Measurements from ENCODE around the gene NXNL2.
A peak's percentile ranks its signal among the peaks of the same experiment; 100 is the strongest.

The NXNL2 gene

DNA sequence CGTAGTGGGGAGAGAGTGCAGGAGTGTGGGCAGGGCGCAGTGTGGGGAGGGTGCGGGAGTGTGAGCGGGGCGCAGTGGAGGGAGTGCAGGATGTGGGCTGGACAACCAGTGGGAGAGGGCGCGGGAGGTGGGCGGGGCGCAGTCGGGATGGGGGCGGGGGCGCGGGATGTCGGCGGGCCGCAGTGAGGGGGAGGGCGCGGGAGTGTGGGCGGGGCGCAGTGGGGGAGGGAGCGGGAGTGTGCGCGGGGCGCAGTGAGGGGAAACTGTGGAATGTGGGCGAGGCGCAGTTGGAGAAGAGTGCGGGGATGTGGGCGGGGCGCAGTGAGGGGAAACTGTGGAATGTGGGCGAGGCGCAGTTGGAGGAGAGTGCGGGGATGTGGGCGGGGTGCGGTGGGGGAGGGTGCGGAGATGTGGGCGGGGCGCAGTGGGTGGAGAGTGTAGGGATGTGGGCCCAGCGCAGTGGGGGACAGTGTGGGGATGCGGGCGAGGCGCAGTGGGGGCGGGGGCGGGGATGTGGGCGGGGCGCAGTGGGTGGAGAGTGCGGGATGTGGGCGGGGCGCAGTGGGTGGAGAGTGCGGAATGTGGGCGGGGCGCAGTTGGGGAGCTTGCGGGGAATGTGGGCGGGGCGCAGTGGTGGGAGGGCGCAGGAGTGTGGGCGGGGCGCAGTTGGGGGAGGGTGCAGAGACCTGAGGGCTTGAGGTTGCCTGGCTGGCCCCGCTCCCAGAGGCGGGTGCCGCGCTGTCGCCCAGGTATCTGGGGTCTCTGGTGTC is at the start of gene NXNL2:
Gene NXNL2 (plus strand): TSS at position 723 of the 770 bp plus-strand sequence. CDS start 257 bp downstream, outside the sequence.
- DNase-seq (ENCODE audit: low read depth in 1 of 2, low spot score in 1 of 2) = peak in 1 of 2 donors; percentile 19

DNA sequence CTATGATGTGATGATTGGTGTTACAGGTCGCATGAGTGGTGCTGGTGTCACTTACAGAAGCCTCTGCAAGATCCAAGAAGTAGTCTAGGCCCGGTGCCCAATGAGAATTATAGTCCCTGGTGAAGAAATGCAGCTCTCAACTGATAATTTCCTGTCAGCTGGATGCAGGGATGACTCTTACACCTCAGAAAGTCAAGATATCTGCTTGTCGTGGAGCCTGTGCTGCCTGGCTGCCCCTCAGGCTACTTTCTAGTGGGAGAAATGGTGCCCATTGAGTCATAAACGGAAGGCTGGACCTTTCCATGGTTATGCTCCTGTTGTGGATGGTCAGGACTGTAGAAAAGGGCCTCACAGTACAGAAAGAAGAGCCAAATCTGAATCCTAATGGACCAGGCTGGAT is 46.8 kb upstream of the NXNL2 start:
- no peak for DNase-seq (ENCODE audit: low read depth in 1 of 2, low spot score in 1 of 2)

GRCh38 chr9:88494983-88495721 is 39.8 kb upstream of the NXNL2 start:
- DNase-seq (ENCODE audit: low read depth in 1 of 2, low spot score in 1 of 2) = no peak

DNA sequence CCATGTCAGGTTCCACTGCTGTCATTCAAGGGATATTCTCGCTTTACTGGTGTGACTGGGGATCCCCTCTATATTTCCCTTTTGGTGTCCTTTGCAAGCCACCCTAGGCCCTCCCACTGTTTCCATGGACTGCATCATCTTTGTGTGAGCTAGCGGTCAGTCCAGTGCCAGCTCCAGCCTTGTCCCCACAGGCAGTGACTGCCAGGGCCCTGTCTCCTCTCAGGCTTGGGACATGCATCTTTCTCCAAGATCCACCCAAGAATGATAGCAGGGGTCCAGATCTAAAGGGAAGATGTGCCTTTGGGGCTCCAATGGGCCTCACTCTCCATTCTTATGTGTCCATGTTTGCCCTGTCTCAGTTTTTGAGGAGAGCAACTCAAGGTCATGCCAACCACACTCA is 37.8 kb upstream of the NXNL2 start:
- no peak for DNase-seq (ENCODE audit: low read depth in 1 of 2, low spot score in 1 of 2)

DNA sequence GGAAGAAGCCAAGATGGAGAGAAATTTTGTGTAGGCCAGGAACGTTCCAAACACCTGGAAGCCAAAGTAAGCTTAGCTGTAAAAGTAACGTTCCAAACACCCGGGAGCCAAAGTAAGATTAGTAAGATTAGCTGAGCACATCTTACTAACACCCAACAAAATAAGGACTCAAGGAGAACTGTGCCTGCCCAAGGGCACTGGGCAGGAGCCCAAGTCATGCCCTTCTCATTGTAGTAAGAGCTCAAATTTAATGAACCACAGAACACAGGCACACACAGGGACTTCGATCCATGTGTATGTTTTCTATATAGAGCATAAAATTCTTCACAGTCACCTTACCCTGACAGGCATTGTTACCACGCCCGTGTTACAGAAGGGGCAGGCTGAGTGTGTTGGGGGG is 36.1 kb upstream of the NXNL2 start:
- DNase-seq (ENCODE audit: low read depth in 1 of 2, low spot score in 1 of 2) = no peak

DNA sequence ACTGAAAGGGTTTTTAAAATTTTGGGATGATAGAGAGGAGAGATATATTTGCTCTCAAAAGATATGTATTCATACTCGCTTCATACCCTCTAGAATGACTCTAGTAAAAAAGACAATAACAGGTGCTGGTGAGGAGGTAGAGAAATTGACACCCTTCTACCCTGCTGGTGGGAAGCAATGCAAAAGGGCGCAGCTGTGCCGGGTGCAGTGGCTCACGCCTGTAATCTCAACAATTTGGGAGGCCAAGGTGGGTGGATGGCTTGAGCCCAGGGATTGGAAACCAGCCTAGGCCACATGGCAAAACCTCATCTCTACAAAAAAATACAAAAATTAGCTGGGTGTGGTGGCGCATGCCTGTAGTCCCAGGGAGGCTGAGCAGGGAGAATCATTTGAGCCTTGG is 33.9 kb upstream of the NXNL2 start:
- no peak for DNase-seq (ENCODE audit: low read depth in 1 of 2, low spot score in 1 of 2)

GRCh38 chr9:88502552-88503034 is 32.4 kb upstream of the NXNL2 start:
- DNase-seq (ENCODE audit: low read depth in 1 of 2, low spot score in 1 of 2) = no peak

GRCh38 chr9:88503081-88503844 is 31.7 kb upstream of the NXNL2 start:
- no peak for DNase-seq (ENCODE audit: low read depth in 1 of 2, low spot score in 1 of 2)

DNA sequence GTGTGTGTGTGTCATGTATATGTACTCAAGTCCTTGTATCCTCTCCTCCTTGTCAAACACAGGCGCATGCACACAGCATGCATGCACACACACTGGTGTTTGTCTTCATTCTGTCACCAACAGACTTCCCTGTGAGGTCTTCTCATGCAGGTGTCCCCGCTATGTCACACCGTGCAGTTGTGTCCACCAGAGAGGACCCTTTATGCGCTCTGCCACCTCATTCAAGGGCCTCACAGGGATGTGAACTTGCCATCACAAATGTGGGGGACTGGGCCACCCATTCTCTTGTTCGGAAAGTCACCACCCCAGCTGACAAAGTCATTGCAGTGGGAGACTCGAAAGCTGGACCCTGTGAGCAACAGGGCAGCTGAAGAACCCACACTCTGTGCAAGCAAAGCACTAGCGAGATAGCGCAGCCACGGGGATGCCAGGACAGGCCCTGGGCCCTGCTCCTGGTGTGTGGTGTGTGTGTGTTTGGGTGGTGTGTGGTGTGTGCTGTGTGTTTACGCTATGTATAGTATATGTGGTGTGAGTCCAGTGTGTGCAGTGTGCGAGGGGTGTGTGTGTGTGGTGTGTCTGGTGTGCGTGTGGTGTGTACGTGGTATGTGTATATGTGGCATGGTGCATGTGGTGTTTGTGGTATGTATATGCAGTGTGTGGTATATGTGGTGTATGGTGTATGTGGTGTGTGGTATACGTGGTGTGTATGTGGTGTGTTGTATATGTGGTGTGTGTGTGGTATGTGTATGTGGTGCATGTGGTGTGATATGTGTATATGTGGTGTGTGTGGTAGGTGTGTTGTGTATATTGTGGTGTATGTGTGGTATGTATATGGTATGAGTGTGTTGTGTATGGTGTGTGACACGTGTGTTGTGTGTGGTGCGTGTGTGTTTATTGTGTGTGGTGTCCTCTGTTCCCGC is 30.9 kb upstream of the NXNL2 start:
- DNase-seq (ENCODE audit: low read depth in 1 of 2, low spot score in 1 of 2) = no peak

GRCh38 chr9:88508326-88508725 is 26.7 kb upstream of the NXNL2 start:
- DNase-seq (ENCODE audit: low read depth in 1 of 2, low spot score in 1 of 2) = no peak

- DNase-seq (ENCODE audit: low read depth in 1 of 2, low spot score in 1 of 2) = no peak
Observed at GRCh38 chr9:88511906-88512305, 23.1 kb upstream of the NXNL2 start.

GRCh38 chr9:88514247-88514646 is 20.7 kb upstream of the NXNL2 start:
- no peak for DNase-seq (ENCODE audit: low read depth in 1 of 2, low spot score in 1 of 2)

DNA sequence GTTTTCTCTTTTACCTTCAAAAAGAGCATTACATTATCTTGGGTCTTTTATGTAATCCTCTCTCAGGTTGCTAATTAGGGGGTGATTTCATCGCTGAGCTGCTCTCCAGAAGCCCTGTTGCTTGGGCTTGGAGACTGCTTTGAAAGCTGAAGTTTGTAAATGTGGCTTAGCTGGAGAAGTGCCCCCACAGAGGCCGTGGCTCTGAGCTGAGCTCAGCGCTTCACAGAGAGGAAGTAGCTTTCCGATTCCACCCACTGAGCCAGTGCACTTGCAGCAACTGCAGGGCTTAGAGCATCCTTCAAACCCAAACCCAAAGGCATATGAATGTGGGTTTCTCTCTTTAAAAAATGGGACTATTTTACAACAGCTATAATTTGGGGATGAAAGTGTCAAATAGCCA is 13.7 kb upstream of the NXNL2 start:
- DNase-seq (ENCODE audit: low read depth in 1 of 2, low spot score in 1 of 2) = no peak

DNA sequence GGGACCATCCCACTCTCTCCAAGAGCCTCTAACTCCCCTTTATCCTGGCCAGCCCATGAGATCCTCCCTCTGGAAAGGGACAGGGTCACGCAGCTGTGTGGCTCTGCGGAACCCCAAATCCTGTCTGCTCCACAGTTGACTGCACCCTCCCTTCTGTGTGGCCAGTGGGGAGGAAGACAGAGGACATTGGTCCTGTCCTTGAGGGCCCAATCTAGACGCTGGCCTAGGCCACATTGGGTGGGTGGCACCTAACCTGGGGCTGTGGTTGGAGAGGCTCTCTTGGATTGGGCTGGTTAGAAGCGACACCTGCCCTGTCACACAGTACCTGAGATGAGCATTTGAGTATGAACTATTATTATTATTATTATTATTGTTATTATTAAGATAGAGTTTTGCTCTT is 12.6 kb upstream of the NXNL2 start:
- no peak for DNase-seq (ENCODE audit: low read depth in 1 of 2, low spot score in 1 of 2)

DNA sequence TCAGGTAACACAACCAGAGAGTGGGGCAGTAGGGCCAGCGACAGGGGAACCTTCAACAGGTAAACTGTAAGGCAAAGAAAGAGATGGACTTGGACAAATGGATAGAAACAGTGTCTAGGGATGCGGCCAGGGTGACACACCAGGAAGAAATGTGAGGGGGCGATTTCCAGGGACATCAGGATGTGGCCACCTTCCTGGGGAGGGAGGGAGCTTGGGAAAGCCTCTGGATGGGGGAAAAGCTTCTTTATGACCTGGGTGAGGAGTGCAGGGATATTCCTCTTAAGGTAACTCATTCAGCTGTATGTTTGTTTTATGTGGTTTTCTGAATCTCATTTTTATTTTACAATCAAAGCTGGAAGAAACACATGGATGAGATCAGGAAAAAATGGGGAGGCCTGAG is 11.9 kb upstream of the NXNL2 start:
- DNase-seq (ENCODE audit: low read depth in 1 of 2, low spot score in 1 of 2) = no peak

GRCh38 chr9:88524911-88525310 is 10.1 kb upstream of the NXNL2 start:
- no peak for DNase-seq (ENCODE audit: low read depth in 1 of 2, low spot score in 1 of 2)

DNA sequence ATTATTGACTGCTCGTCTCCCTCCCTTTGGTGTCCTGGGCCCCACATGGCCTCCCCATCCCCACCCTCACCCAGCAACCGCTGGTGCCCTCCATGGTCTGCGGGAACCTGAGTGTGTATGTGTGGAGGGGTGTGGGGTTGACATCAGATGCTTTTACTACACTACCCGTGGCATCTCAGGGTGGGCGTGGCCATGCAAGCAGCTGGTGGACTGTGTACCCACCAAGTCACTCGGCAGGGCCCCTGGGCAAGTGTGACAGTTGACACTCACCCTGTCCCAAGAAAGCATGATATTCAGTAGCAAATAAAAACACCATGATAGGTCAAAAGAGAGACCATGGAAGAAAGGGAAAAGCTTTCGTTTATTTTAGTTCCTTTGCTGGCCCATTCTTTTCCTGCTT is 7.4 kb upstream of the NXNL2 start:
- DNase-seq (ENCODE audit: low read depth in 1 of 2, low spot score in 1 of 2) = no peak

- no peak for DNase-seq (ENCODE audit: low read depth in 1 of 2, low spot score in 1 of 2)
Observed at GRCh38 chr9:88528080-88528790, 6.7 kb upstream of the NXNL2 start.

- no peak for DNase-seq (ENCODE audit: low read depth in 1 of 2, low spot score in 1 of 2)
Observed at GRCh38 chr9:88529496-88529895, 5.5 kb upstream of the NXNL2 start.

DNA sequence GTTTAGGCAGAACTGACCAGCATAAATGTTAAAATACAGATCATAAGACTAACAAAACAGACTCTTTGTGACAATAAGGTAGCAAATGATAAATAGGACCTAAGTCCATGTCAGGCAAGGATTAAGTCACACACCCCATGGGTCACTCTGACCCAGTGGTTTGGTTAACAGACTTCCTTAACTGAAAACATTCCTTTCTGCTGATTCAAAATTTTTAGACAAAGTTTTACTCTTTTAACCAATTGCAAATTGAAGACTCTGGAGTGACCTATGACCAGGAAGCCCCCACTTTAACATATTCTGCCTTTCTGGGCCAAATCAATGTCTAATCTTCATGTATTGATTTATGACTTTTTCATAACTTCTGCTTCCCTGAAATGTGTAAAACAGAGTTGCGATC is 4.9 kb upstream of the NXNL2 start:
- DNase-seq (ENCODE audit: low read depth in 1 of 2, low spot score in 1 of 2) = no peak

Measured in stimulated activated CD4-positive, alpha-beta T cell treated with anti-CD3 and anti-CD28 coated beads, Interleukin-15, amount 100 ng/mL, for 1 hour (primary cell).